ENCODE measurements around the gene DSC3.
"Not testable (repeated sequence)": the region's sequence is repeated elsewhere in the genome, so short reads cannot be mapped to it uniquely, and the experiment has no call there.

The DSC3 gene

GRCh38 chr18:31015715-31016434 is 26.7 kb downstream of the DSC3 start:
- TF ChIP-seq ZNF274 (IDR thresholded peaks at IDR 0.05; ENCODE audit: low read depth, low read length) (no peak), YY1 (IDR thresholded peaks at IDR 0.05; ENCODE audit: insufficient read depth, insufficient read length) (no peak), SUZ12 (IDR thresholded peaks at IDR 0.05; ENCODE audit: extremely low read depth, insufficient read depth, insufficient read length) (no peak)
- H3K9me3 ChIP-seq (ENCODE audit: insufficient read depth, low read length) = no peaks in the 10 kb centered on the region
- no peaks in the 10 kb centered on the region for H3K27me3 ChIP-seq (ENCODE audit: insufficient read depth, insufficient read length)
- no peak overlapping the region for H3K9ac ChIP-seq (ENCODE audit: insufficient read length, low read depth)
- no peak overlapping the region for H3K4me3 ChIP-seq (ENCODE audit: insufficient read length, low read depth)
- H3K4me1 ChIP-seq (ENCODE audit: insufficient read depth, insufficient read length) = no peaks in the 10 kb centered on the region
- no peaks in the 10 kb centered on the region for H3K36me3 ChIP-seq (ENCODE audit: insufficient read depth, insufficient read length, low read length)
- no peak for DNase-seq (ENCODE audit: low read depth, low spot score)

GRCh38 chr18:31011455-31011854 is 31.1 kb downstream of the DSC3 start:
- H3K9me3 ChIP-seq (ENCODE audit: insufficient read depth, low read length); H3K27me3 ChIP-seq (ENCODE audit: insufficient read depth, insufficient read length); H3K9ac ChIP-seq (ENCODE audit: insufficient read length, low read depth); H3K4me3 ChIP-seq (ENCODE audit: insufficient read length, low read depth); DNase-seq (ENCODE audit: low read depth, low spot score); H3K4me1 ChIP-seq (ENCODE audit: insufficient read depth, insufficient read length); H3K36me3 ChIP-seq (ENCODE audit: insufficient read depth, insufficient read length, low read length): not testable (repeated sequence)

- H3K9ac ChIP-seq (ENCODE audit: insufficient read length, low read depth) = no peak overlapping the region
- no peak for TF ChIP-seq SUZ12 (IDR thresholded peaks at IDR 0.05; ENCODE audit: extremely low read depth, insufficient read depth, insufficient read length)
- no peak for DNase-seq (ENCODE audit: low read depth, low spot score)
- H3K9me3 ChIP-seq (ENCODE audit: insufficient read depth, low read length) = no peaks in the 10 kb centered on the region
- H3K27me3 ChIP-seq (ENCODE audit: insufficient read depth, insufficient read length) = no peaks in the 10 kb centered on the region
- no peak overlapping the region for H3K4me3 ChIP-seq (ENCODE audit: insufficient read length, low read depth)
- H3K4me1 ChIP-seq (ENCODE audit: insufficient read depth, insufficient read length) = no peaks in the 10 kb centered on the region
- no peaks in the 10 kb centered on the region for H3K36me3 ChIP-seq (ENCODE audit: insufficient read depth, insufficient read length, low read length)
Observed at GRCh38 chr18:31010601-31011000, 31.9 kb downstream of the DSC3 start.

GRCh38 chr18:30999887-31000628 is 42.5 kb downstream of the DSC3 start:
- Histone ChIP-seq H3K9ac (ENCODE audit: insufficient read length, low read depth) (no peak overlapping the region), H3K36me3 (ENCODE audit: insufficient read depth, insufficient read length, low read length) (no peaks in the 10 kb centered on the region), H3K4me1 (ENCODE audit: insufficient read depth, insufficient read length) (no peaks in the 10 kb centered on the region), H3K4me3 (ENCODE audit: insufficient read length, low read depth) (no peak overlapping the region), H3K9me3 (ENCODE audit: insufficient read depth, low read length) (no peaks in the 10 kb centered on the region), H3K27me3 (ENCODE audit: insufficient read depth, insufficient read length) (no peaks in the 10 kb centered on the region)
- no peak for TF ChIP-seq YY1 (IDR thresholded peaks at IDR 0.05; ENCODE audit: insufficient read depth, insufficient read length)
- TF ChIP-seq SUZ12 (IDR thresholded peaks at IDR 0.05; ENCODE audit: extremely low read depth, insufficient read depth, insufficient read length) = no peak
- TF ChIP-seq ZNF274 (IDR thresholded peaks at IDR 0.05; ENCODE audit: low read depth, low read length) = no peak
- no peak for DNase-seq (ENCODE audit: low read depth, low spot score)

- TF ChIP-seq ZNF274 (IDR thresholded peaks at IDR 0.05; ENCODE audit: low read depth, low read length) = no peak
- Histone ChIP-seq H3K9me3 (ENCODE audit: insufficient read depth, low read length) (no peaks in the 10 kb centered on the region), H3K4me3 (ENCODE audit: insufficient read length, low read depth) (no peak overlapping the region), H3K27me3 (ENCODE audit: insufficient read depth, insufficient read length) (no peaks in the 10 kb centered on the region), H3K4me1 (ENCODE audit: insufficient read depth, insufficient read length) (no peaks in the 10 kb centered on the region), H3K9ac (ENCODE audit: insufficient read length, low read depth) (no peak overlapping the region), H3K36me3 (ENCODE audit: insufficient read depth, insufficient read length, low read length) (no peaks in the 10 kb centered on the region)
- DNase-seq (ENCODE audit: low read depth, low spot score) = no peak
Observed at GRCh38 chr18:30999186-30999585, 43.4 kb downstream of the DSC3 start.

- Histone ChIP-seq H3K27me3 (ENCODE audit: insufficient read depth, insufficient read length) (no peaks in the 10 kb centered on the region), H3K36me3 (ENCODE audit: insufficient read depth, insufficient read length, low read length) (no peaks in the 10 kb centered on the region), H3K4me3 (ENCODE audit: insufficient read length, low read depth) (no peak overlapping the region), H3K9me3 (ENCODE audit: insufficient read depth, low read length) (no peaks in the 10 kb centered on the region), H3K4me1 (ENCODE audit: insufficient read depth, insufficient read length) (no peaks in the 10 kb centered on the region), H3K9ac (ENCODE audit: insufficient read length, low read depth) (no peak overlapping the region)
- no peak for TF ChIP-seq ZNF274 (IDR thresholded peaks at IDR 0.05; ENCODE audit: low read depth, low read length)
- no peak for TF ChIP-seq SUZ12 (IDR thresholded peaks at IDR 0.05; ENCODE audit: extremely low read depth, insufficient read depth, insufficient read length)
- no peak for TF ChIP-seq YY1 (IDR thresholded peaks at IDR 0.05; ENCODE audit: insufficient read depth, insufficient read length)
- DNase-seq (ENCODE audit: low read depth, low spot score) = peak; percentile 3
Observed at GRCh38 chr18:30997223-30997622, 45.3 kb downstream of the DSC3 start.

GRCh38 chr18:30992231-30992630 is 50.3 kb downstream of the DSC3 start:
- no peaks in the 10 kb centered on the region for H3K9me3 ChIP-seq (ENCODE audit: insufficient read depth, low read length)
- H3K36me3 ChIP-seq (ENCODE audit: insufficient read depth, insufficient read length, low read length) = no peaks in the 10 kb centered on the region
- H3K9ac ChIP-seq (ENCODE audit: insufficient read length, low read depth) = no peak overlapping the region
- H3K4me3 ChIP-seq (ENCODE audit: insufficient read length, low read depth) = no peak overlapping the region
- H3K27me3 ChIP-seq (ENCODE audit: insufficient read depth, insufficient read length) = no peaks in the 10 kb centered on the region
- no peaks in the 10 kb centered on the region for H3K4me1 ChIP-seq (ENCODE audit: insufficient read depth, insufficient read length)
- TF ChIP-seq ZNF274 (IDR thresholded peaks at IDR 0.05; ENCODE audit: low read depth, low read length) (no peak), SUZ12 (IDR thresholded peaks at IDR 0.05; ENCODE audit: extremely low read depth, insufficient read depth, insufficient read length) (no peak), YY1 (IDR thresholded peaks at IDR 0.05; ENCODE audit: insufficient read depth, insufficient read length) (no peak)
- DNase-seq (ENCODE audit: low read depth, low spot score) = no peak

All from NT2/D1 (cell line).